BLaER1 treated with 17β-estradiol and CSF1 and Interleukin-3, amounts not matched to agents 10 nM and 100 nM (cell line): Measurements from ENCODE around the gene CD72.
"Not testable (repeated sequence)": the region's sequence is repeated elsewhere in the genome, so short reads cannot be mapped to it uniquely, and the experiment has no call there.

Source experiments
- H3K27ac ChIP-seq, 11 experiments: shearing (Covaris generic); formaldehyde crosslinking; 2 replicates each; pipeline ENCODE4 v1.8.1; 2022
- H3K27me3 ChIP-seq, 11 experiments: shearing (Covaris generic); formaldehyde crosslinking; 2 replicates each; pipeline ENCODE4 v1.8.1; 2022
- H3K36me3 ChIP-seq, 11 experiments: shearing (Covaris generic); formaldehyde crosslinking; 2 replicates each; pipeline ENCODE4 v1.8.1; 2022
- H3K4me1 ChIP-seq, 10 experiments: shearing (Covaris generic); formaldehyde crosslinking; 2 replicates each; pipeline ENCODE4 v1.8.1; 2022
- H3K4me2 ChIP-seq, 11 experiments: shearing (Covaris generic); formaldehyde crosslinking; 2 replicates each; pipeline ENCODE4 v1.8.1; 2022
- H3K4me3 ChIP-seq, 10 experiments: shearing (Covaris generic); formaldehyde crosslinking; 2 replicates each; pipeline ENCODE4 v1.8.1; 2022
- H3K9ac ChIP-seq, 11 experiments: shearing (Covaris generic); formaldehyde crosslinking; 2 replicates each; pipeline ENCODE4 v1.8.1; 2022
- H3K9me3 ChIP-seq, 11 experiments: shearing (Covaris generic); formaldehyde crosslinking; replicated peaks in 1 of 11; 2 replicates each; pipeline ENCODE4 v1.8.1; 2022
- H4K20me1 ChIP-seq, 11 experiments: shearing (Covaris generic); formaldehyde crosslinking; 2 replicates each; pipeline ENCODE4 v1.8.1; 2022
- Cebpa-rat ChIP-seq, 11 experiments: shearing (Covaris generic); IDR thresholded peaks; 2 replicates each; pipeline ENCODE4 v1.8.1; 2022

Gene CD72

DNA sequence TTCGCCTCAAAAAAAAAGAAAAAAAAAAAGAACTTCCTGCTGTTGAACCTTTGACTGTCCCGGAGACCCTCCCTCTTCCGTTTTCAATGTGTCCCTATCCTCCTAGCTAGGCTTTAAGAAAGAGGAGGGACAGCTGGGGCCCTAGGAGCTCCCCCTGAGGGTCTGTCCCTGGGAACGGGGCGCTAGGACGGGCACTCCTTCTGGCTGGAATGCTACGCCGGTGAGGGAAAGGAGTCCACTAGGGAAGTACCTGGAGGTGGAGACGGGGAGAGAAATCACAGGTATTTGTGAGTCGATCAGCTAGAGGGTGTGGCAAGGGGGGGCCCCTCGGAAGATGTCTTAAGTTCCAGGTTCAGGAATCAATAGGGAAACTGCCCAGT, 27.9 kb upstream of the CD72 start:
- peak overlapping the region; percentile 91 to 99 (median 97) for H3K4me2 ChIP-seq
- peak overlapping the region; percentile 83 to 92 (median 89) for H3K27ac ChIP-seq
- no peaks in the 10 kb centered on the region for H4K20me1 ChIP-seq
- peak overlapping the region; percentile 81 to 95 (median 87) for H3K9ac ChIP-seq
- peaks cover 90 to 98% (median 94%) of the 10 kb centered on the region in 10 experiments for H3K4me1 ChIP-seq
- H3K4me3 ChIP-seq = peak overlapping the region; percentile 61 to 74 (median 72)
- H3K9me3 ChIP-seq = peaks cover 0 to 8% (median under 1%) of the 10 kb centered on the region in 11 experiments; a peak in 12 of 22 replicates
- H3K27me3 ChIP-seq = no peaks in the 10 kb centered on the region
- peaks cover 0 to 4% (median 0%) of the 10 kb centered on the region in 11 experiments; a peak in 1 of 22 replicates for H3K36me3 ChIP-seq
- no peak for TF ChIP-seq Cebpa-rat (IDR thresholded peaks at IDR 0.05)

DNA sequence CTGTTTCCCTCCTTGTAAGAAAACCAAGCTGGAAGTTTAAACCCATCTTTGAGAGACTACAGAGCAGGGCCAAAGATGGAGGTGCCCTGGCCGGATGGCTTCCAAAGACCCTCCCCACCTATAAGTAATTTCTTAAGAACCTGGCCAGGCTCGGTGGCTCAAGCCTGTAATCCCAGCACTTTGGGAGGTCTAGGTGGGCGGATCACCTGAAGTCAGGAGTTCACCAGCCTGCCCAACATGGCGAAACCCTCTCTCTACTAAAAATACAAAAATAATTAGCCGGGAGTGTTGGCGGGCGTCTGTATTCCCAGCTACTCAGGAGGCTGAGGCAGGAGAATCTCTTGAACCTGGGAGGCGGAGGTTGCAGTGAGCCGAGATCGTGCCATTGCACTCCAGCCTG, 27.5 kb upstream of the CD72 start:
- Histone ChIP-seq H3K4me1 (peaks cover 90 to 98% (median 93%) of the 10 kb centered on the region in 10 experiments), H3K9ac (peak overlapping the region; percentile 81 to 95 (median 87)), H3K9me3 (peaks cover 0 to 12% (median 5%) of the 10 kb centered on the region in 11 experiments; a peak in 16 of 22 replicates), H3K4me3 (peak overlapping the region; percentile 61 to 74 (median 72)), H3K27ac (peak overlapping the region; percentile 83 to 92 (median 89)), H3K4me2 (peak overlapping the region; percentile 91 to 99 (median 97))
- H3K36me3 ChIP-seq, H4K20me1 ChIP-seq, H3K27me3 ChIP-seq: not testable (repeated sequence)

DNA sequence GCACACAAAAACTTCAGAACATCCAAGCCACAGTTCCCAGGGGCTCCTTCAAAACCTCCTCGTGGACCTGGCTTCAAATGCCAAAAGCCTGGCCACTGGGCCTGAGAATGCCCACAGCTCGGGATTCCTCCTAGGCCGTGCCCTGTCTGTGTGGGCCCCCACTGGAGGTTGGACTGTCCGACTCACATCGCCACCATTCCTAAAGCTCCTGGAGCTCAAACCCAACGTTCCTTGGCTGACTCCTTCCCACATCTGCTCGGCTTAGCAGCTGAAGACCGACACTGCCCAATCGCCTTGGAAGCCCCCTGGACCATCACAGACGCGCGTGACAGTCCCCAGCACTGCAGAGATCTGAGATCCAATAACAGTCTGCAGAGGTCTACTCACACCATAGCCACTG, 24.8 kb upstream of the CD72 start:
- Histone ChIP-seq H4K20me1 (no peaks in the 10 kb centered on the region), H3K27ac (peak overlapping the region in 9 of 11 experiments; percentile 11 to 92 (median 87); a peak in 16 of 22 replicates), H3K36me3 (peaks cover 0 to 9% (median 7%) of the 10 kb centered on the region in 11 experiments; a peak in 8 of 22 replicates), H3K4me2 (peak overlapping the region; percentile 91 to 99 (median 97)), H3K27me3 (no peaks in the 10 kb centered on the region), H3K9me3 (peaks cover 0 to 22% (median 13%) of the 10 kb centered on the region in 11 experiments; a peak in 16 of 22 replicates), H3K4me1 (peaks cover 90 to 96% (median 92%) of the 10 kb centered on the region in 10 experiments), H3K9ac (no peak overlapping the region), H3K4me3 (no peak overlapping the region)
- no peak for TF ChIP-seq Cebpa-rat (IDR thresholded peaks at IDR 0.05)

DNA sequence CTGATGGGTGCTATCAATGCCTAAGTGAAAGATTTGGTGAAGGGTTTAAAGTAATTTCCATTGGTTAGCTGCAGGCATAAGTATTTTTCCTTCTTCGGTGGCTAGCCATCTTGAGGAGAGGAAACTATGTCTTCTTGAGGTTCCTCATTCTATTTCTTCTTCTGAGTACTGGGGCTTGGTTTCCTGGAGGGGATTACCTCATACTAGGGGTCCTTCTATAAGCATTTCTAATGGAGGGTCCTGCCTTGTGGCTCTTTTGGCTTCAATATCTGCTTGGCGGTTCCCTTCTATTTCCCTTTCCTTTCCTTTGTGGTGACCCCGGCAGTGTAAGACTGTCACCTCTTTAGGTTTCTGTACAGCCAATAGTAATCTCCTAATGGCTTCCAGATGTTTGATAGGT, 23.3 kb upstream of the CD72 start:
- H3K27me3 ChIP-seq, H4K20me1 ChIP-seq, H3K9ac ChIP-seq, H3K36me3 ChIP-seq: not testable (repeated sequence)
- H3K4me3 ChIP-seq = peak overlapping the region in 2 of 10 experiments; percentile 11 to 22; a peak in 1 of 20 replicates
- peak overlapping the region; percentile 5 to 84 (median 52); a peak in 19 of 22 replicates for H3K27ac ChIP-seq
- H3K4me1 ChIP-seq = peaks cover 93 to 99% (median 96%) of the 10 kb centered on the region in 10 experiments
- peaks cover 0 to 22% (median 13%) of the 10 kb centered on the region in 11 experiments; a peak in 16 of 22 replicates for H3K9me3 ChIP-seq
- peak overlapping the region; percentile 45 to 89 (median 61) for H3K4me2 ChIP-seq

DNA sequence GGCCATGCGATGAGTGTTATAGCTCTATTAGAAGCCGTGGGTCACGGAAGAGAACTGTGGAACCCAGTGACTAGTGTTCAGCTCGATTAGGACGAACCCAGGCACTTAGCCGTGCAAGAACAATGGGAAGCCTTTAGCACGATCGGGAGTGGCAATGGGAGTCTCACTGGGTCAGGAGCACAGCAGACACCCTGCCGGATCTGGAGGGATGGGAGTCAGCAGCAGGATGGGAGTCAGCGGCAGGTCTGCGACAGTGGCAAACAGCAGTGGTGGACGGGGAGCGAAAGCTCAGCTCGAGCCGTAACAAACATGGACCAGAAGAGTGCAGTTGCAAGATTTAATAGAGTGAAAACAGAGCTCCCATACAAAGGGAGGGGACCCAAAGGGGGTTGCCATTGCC, 22.2 kb upstream of the CD72 start:
- not testable (repeated sequence) for H3K27me3 ChIP-seq, H3K36me3 ChIP-seq, H3K9ac ChIP-seq, H4K20me1 ChIP-seq
- 0 out of 20 replicates have a peak overlapping the region, but pooled peaks of 1 of the 10 experiments have one; percentile 17 for H3K4me3 ChIP-seq
- peak overlapping the region in 8 of 11 experiments; percentile 17 to 84 (median 54); a peak in 13 of 22 replicates for H3K27ac ChIP-seq
- peaks cover 0 to 22% (median 13%) of the 10 kb centered on the region in 11 experiments; a peak in 16 of 22 replicates for H3K9me3 ChIP-seq
- peaks cover 94 to 100% (median 99%) of the 10 kb centered on the region in 10 experiments for H3K4me1 ChIP-seq
- peak overlapping the region; percentile 50 to 89 (median 70); a peak in 15 of 22 replicates for H3K4me2 ChIP-seq

DNA sequence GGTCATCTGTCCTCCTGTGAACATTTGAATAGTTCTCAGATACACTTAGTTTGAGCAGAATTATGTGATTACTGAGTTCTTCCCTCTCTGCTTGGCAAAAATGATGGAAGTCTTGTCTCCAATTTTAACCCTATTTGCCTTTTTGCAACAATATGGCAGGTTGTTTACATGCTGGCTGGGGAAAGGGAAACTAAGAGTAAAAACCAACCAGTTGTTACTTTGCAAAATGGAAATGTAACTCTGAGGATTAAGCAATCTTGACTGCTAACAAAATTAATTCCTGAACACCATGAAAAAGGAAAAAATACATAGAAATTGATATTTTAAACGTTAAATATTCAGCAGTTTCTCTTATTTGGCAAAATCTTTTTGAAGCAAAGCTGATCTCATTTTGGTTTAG, 21.4 kb upstream of the CD72 start:
- no peaks in the 10 kb centered on the region for H4K20me1 ChIP-seq
- TF ChIP-seq Cebpa-rat (IDR thresholded peaks at IDR 0.05) = no peak
- H3K4me2 ChIP-seq = peak overlapping the region; percentile 34 to 89 (median 70)
- peaks cover 0 to 22% (median 13%) of the 10 kb centered on the region in 11 experiments; a peak in 16 of 22 replicates for H3K9me3 ChIP-seq
- peaks cover 0 to 9% (median 7%) of the 10 kb centered on the region in 11 experiments; a peak in 8 of 22 replicates for H3K36me3 ChIP-seq
- H3K9ac ChIP-seq = no peak overlapping the region; a peak in 1 of 22 replicates
- no peak overlapping the region for H3K4me3 ChIP-seq
- peak overlapping the region; percentile 14 to 84 (median 50); a peak in 18 of 22 replicates for H3K27ac ChIP-seq
- H3K4me1 ChIP-seq = peaks cover 94 to 100% (median 99%) of the 10 kb centered on the region in 10 experiments
- H3K27me3 ChIP-seq = no peaks in the 10 kb centered on the region

DNA sequence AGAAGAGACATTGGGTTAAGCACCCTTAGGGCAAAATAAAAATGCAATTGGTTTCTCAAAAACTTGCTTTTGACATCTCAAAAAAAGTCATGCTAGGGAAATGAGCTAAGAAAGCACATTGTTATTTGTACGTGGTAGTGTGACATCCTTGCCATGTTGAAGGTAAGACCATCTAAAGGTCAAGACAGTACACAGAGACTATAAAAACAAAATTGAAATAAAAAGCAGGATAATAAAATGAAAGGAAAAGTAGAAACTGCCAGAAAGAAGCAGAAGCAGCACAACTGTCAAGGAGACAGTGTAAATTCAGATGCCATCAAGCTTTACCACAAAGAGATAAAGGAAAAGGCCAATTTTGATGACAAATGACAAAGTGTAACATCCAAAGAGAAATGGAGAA, 21.0 kb upstream of the CD72 start:
- Histone ChIP-seq H3K9ac (peak overlapping the region in 5 of 11 experiments; percentile 1 to 53 (median 43); a peak in 7 of 22 replicates), H3K9me3 (peaks cover 0 to 22% (median 13%) of the 10 kb centered on the region in 11 experiments; a peak in 16 of 22 replicates), H3K4me1 (peaks cover 94 to 100% (median 99%) of the 10 kb centered on the region in 10 experiments), H3K4me2 (peak overlapping the region; percentile 34 to 89 (median 70)), H3K27ac (peak overlapping the region in 10 of 11 experiments; percentile 16 to 88 (median 69); a peak in 18 of 22 replicates)
- H3K27me3 ChIP-seq, H3K4me3 ChIP-seq, H3K36me3 ChIP-seq, H4K20me1 ChIP-seq: not testable (repeated sequence)

DNA sequence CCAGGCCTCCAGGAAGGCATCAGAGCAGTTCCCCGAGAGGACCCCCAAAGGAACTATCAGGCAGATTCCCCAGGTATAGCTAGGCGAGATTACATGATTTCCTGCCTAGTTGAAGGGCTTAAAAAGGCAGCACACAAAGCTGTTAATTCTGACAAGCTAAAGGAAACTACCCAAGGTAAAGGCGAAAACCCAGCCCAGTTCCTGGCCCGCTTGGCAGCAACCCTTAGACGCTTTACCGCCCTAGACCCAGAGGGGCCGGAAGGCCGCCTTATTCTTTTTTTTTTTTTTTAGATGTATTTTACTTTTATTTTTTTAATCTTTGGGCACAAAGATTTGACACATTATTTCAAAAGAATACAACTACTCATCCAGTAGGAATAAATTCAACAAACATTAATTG, 20.5 kb upstream of the CD72 start:
- Histone ChIP-seq H3K9me3 (peaks cover 0 to 22% (median 13%) of the 10 kb centered on the region in 11 experiments; a peak in 16 of 22 replicates), H3K27ac (peak overlapping the region; percentile 16 to 88 (median 62); a peak in 18 of 22 replicates), H3K9ac (peak overlapping the region in 8 of 11 experiments; percentile 27 to 60 (median 46); a peak in 10 of 22 replicates), H3K4me1 (peaks cover 94 to 100% (median 99%) of the 10 kb centered on the region in 10 experiments), H3K4me2 (peak overlapping the region; percentile 34 to 89 (median 70); a peak in 21 of 22 replicates)
- H3K4me3 ChIP-seq, H4K20me1 ChIP-seq, H3K27me3 ChIP-seq, H3K36me3 ChIP-seq: not testable (repeated sequence)

DNA sequence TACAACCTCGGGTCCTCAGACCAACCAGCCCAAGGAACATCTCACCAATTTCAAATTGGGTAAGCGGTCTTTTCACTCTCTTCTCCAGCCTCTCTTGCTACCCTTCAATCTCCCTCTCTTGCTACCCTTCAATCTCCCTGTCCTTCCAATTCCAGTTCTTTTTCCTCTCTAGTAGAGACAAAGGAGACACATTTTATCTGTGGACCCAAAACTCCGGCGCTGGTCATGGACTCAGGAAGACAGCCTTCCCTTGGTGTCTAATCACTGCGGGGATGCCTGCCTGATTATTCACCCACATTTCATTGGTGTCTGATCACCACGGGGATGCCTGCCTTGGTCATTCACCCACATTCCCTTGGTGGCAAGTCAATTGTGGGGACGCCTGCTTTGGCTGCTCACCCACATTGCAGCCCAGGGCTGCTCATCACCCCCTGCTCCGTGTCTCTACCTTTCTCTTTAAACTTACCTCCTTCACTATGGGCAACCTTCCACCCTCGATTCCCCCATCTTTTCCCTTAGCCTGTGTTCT, 19.3 kb upstream of the CD72 start:
- not testable (repeated sequence) for H3K4me3 ChIP-seq, H3K27me3 ChIP-seq, H3K36me3 ChIP-seq, H4K20me1 ChIP-seq
- Histone ChIP-seq H3K4me1 (peaks cover 84 to 98% (median 92%) of the 10 kb centered on the region in 10 experiments), H3K4me2 (peak overlapping the region; percentile 66 to 96 (median 84); a peak in 21 of 22 replicates), H3K27ac (peak overlapping the region in 9 of 11 experiments; percentile 76 to 93 (median 84); a peak in 17 of 22 replicates), H3K9me3 (peaks cover 0 to 22% (median 13%) of the 10 kb centered on the region in 11 experiments; a peak in 16 of 22 replicates), H3K9ac (0 out of 22 replicates have a peak overlapping the region, but pooled peaks of 1 of the 11 experiments have one; percentile 53)

DNA sequence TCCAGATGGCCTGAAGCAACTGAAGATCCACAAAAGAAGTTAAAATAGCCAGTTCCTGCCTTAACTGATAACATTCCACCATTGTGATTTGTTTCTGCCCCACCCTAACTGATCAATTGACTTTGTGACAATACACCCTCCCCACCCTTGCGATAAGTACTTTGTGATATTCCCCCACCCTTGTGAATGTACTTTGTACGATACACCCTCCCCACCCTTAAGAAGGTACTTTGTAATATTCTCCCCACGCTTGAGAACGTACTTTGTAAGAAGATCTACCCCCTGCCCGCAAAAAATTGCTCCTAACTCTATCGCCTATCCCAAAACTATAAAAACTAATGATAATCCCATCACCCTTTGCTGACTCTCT, 18.6 kb upstream of the CD72 start:
- H3K4me2 ChIP-seq = peak overlapping the region; percentile 66 to 96 (median 84)
- H3K4me3 ChIP-seq = 0 out of 20 replicates have a peak overlapping the region, but pooled peaks of 2 of the 10 experiments have one; percentile 11 to 14
- peak overlapping the region; percentile 41 to 82 (median 70) for H3K9ac ChIP-seq
- peaks cover 0 to 22% (median 13%) of the 10 kb centered on the region in 11 experiments; a peak in 16 of 22 replicates for H3K9me3 ChIP-seq
- not testable (repeated sequence) for H3K36me3 ChIP-seq, H4K20me1 ChIP-seq, H3K27me3 ChIP-seq
- peak overlapping the region; percentile 74 to 93 (median 84) for H3K27ac ChIP-seq
- H3K4me1 ChIP-seq = peaks cover 77 to 92% (median 86%) of the 10 kb centered on the region in 10 experiments
